ENCODE measurements around the gene LHX3.

Gene LHX3

GRCh38 chr9:136204838-136205706 lies at the start of gene LHX3:
Gene LHX3, minus strand, starts transcription at chr9:136205128. Its CDS starts 116 bp downstream, at chr9:136205012.
- DNase-seq (ENCODE audit: low read depth): no peak

GRCh38 chr9:136253246-136254130 lies 48.6 kb upstream of the LHX3 start:
- DNase-seq (ENCODE audit: low read depth): no peak

- DNase-seq (ENCODE audit: low read depth): no peak
Observed at GRCh38 chr9:136252846-136253245, 47.9 kb upstream of the LHX3 start.

GRCh38 chr9:136252281-136252680 lies 47.4 kb upstream of the LHX3 start:
- no peak for DNase-seq (ENCODE audit: low read depth)

- no peak for DNase-seq (ENCODE audit: low read depth)
Observed at GRCh38 chr9:136251264-136252115, 46.6 kb upstream of the LHX3 start.

GRCh38 chr9:136250676-136251075 lies 45.7 kb upstream of the LHX3 start:
- DNase-seq (ENCODE audit: low read depth): no peak

GRCh38 chr9:136249877-136250559 lies 45.1 kb upstream of the LHX3 start:
- no peak for DNase-seq (ENCODE audit: low read depth)

- DNase-seq (ENCODE audit: low read depth): no peak
Observed at GRCh38 chr9:136248951-136249876, 44.3 kb upstream of the LHX3 start.

GRCh38 chr9:136247947-136248637 lies 43.2 kb upstream of the LHX3 start:
- no peak for DNase-seq (ENCODE audit: low read depth)

- DNase-seq (ENCODE audit: low read depth): no peak
Observed at GRCh38 chr9:136247551-136247916, 42.6 kb upstream of the LHX3 start.

GRCh38 chr9:136246849-136247550 lies 42.1 kb upstream of the LHX3 start:
- DNase-seq (ENCODE audit: low read depth): no peak

- DNase-seq (ENCODE audit: low read depth): peak; percentile 57
Observed at GRCh38 chr9:136245219-136246150, 40.6 kb upstream of the LHX3 start, which contains the start of gene QSOX2. Gene QSOX2, minus strand, starts transcription at chr9:136245812. Its CDS starts 9 bp downstream, at chr9:136245803.

- no peak for DNase-seq (ENCODE audit: low read depth)
Observed at GRCh38 chr9:136244969-136245218, 40.0 kb upstream of the LHX3 start.

- DNase-seq (ENCODE audit: low read depth): no peak
Observed at GRCh38 chr9:136244122-136244968, 39.4 kb upstream of the LHX3 start.

- DNase-seq (ENCODE audit: low read depth): no peak
Observed at GRCh38 chr9:136243631-136244030, 38.7 kb upstream of the LHX3 start.

GRCh38 chr9:136242918-136243525 lies 38.1 kb upstream of the LHX3 start:
- DNase-seq (ENCODE audit: low read depth): no peak

- DNase-seq (ENCODE audit: low read depth): no peak
Observed at GRCh38 chr9:136242248-136242647, 37.3 kb upstream of the LHX3 start.

All from amniotic epithelial cell (primary cell).